AG04450 (cell line): ENCODE data around the gene NCOA6. TPM values are rescaled to one million over a fixed set of nuclear protein-coding genes. Genes with fewer than 3 reads are reported as not detected.
"Not testable (repeated sequence)": the region's sequence is repeated elsewhere in the genome, so short reads cannot be mapped to it uniquely, and the experiment has no call there.

Experiments
- CTCF ChIA-PET: fragments of 300-600, 350-600 bp; formaldehyde crosslinking; extraction: SDS; loops from one replicate; lab custom pipeline; 2022; ENCODE audit warnings: antibody characterized with exemption, inconsistent platforms; lab: Charles Lee
- POLR2A ChIA-PET: fragments of 350-600 bp; formaldehyde crosslinking; extraction: SDS; loops from one replicate; lab custom pipeline; 2021; ENCODE audit warnings: antibody characterized with exemption, inconsistent platforms; lab: Yijun Ruan, JAX
- DNase-seq: peaks from one replicate; pipeline ENCODE4 v3.0.0-alpha.2; 2011; ENCODE audit warnings: low read depth, low spot score
- H3K27ac ChIP-seq: one replicate; pipeline ENCODE4 v1.5.1; 2012; ENCODE audit warnings: low read depth, low read length, control low read depth
- H3K27me3 ChIP-seq: one replicate; pipeline ENCODE4 v1.6.0; 2012; ENCODE audit warnings: low read length; ENCODE audit not compliant: control insufficient read depth, insufficient read depth
- H3K4me3 ChIP-seq: 2 replicates; pipeline ENCODE4 v1.5.1; 2011; ENCODE audit warnings: mild to moderate bottlenecking, low read depth, low read length, control low read depth
- H3K9me3 ChIP-seq: 2 replicates; pipeline ENCODE4 v1.5.1; 2012; ENCODE audit warnings: low read length; ENCODE audit not compliant: control insufficient read depth, insufficient read depth
- polyA plus RNA-seq: library from polyadenylated mRNA; depleted of rRNA; stranded (reverse); fragments of >200 nt; gene quantifications from 2 replicates; pipeline ENCODE4 v1.2.3, GENCODE V29; 2011
- TF ChIP-seq, protein P1 (sequence below): IDR thresholded peaks from 2 replicates; pipeline ENCODE4 v1.5.1; 2011; ENCODE audit warnings: low read depth, low read length, control low read depth, inconsistent platforms

NCOA6 gene
- polyA plus RNA-seq, 1 experiment, result 15.5 TPM

DNA sequence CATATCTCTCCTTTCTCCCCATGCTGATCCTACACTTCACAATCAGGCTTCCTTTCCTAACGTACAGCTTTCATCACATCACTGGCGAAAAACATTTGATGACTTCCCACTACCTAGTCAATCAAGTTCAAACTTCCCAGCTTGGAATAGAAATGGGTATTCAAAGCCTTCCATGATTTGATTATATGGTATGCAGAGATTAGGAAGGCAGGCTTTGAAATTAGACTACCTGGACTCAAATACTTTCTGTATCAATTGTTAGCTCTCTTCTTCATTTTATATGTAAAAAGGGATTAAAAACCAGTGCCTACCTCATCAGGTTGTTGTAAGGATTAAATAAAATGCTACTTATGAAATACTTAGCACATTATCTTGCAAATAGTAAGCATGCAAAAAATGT, 7.7 kb downstream of the NCOA6 start:
- ChIA-PET CTCF (no interaction called here), POLR2A (no interaction called here)
- no peaks in the 10 kb centered on the region for H3K27me3 ChIP-seq
- no peak overlapping the region for H3K27ac ChIP-seq
- TF ChIP-seq, protein P1, sequence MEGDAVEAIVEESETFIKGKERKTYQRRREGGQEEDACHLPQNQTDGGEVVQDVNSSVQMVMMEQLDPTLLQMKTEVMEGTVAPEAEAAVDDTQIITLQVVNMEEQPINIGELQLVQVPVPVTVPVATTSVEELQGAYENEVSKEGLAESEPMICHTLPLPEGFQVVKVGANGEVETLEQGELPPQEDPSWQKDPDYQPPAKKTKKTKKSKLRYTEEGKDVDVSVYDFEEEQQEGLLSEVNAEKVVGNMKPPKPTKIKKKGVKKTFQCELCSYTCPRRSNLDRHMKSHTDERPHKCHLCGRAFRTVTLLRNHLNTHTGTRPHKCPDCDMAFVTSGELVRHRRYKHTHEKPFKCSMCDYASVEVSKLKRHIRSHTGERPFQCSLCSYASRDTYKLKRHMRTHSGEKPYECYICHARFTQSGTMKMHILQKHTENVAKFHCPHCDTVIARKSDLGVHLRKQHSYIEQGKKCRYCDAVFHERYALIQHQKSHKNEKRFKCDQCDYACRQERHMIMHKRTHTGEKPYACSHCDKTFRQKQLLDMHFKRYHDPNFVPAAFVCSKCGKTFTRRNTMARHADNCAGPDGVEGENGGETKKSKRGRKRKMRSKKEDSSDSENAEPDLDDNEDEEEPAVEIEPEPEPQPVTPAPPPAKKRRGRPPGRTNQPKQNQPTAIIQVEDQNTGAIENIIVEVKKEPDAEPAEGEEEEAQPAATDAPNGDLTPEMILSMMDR, result no peak
- H3K4me3 ChIP-seq, result no peak overlapping the region
- no peak for DNase-seq
- no peaks in the 10 kb centered on the region for H3K9me3 ChIP-seq

DNA sequence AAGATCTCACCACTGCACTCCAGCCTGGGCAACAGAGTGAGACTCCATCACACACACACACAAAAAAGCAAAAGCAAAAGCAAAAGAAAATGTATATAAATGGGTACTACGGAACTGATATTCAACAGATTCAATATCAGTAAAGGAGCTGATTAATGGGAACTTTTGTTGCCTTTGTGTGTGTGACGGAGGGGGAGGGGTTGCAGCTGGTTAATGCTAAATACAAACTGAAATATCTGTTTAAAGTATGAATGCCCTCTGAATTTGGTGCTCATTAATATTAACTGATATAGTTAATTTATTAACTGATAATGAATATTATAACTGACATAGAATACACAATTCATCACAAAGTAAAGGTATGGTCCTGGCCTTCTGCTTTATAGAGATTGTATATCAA, 8.4 kb downstream of the NCOA6 start:
- POLR2A ChIA-PET, result interaction anchor here (0.6 kb wide), 1 partner anchor 348 kb away, joined by 8 read pairs; no protein-coding TSS in a partner anchor
- no peak for DNase-seq
- CTCF ChIA-PET, result no interaction called here
- TF ChIP-seq, protein P1, result no peak
- H3K9me3 ChIP-seq, result no peaks in the 10 kb centered on the region
- H3K27ac ChIP-seq, result no peak overlapping the region
- H3K27me3 ChIP-seq, result no peaks in the 10 kb centered on the region
- no peak overlapping the region for H3K4me3 ChIP-seq

DNA sequence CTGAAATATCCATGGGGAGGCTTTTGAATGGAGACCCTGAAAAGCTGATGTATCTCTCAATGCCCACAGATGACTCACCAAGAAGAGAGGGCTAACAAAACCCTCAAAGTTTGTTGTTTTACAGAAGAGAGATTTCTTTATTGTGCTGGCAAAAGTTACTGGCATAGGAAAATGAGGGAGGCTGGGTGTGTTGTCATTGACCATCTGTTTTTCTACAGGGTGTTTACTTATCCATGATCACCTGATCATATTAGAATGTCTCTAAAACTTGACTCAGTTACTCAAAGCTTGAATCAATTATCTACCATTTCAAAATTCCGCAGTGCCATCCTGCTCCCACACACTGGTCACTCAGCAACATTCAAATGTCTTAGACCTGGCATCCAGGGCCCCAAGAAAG, 9.8 kb downstream of the NCOA6 start:
- POLR2A ChIA-PET, result no interaction called here
- H3K4me3 ChIP-seq, result no peak overlapping the region
- H3K27me3 ChIP-seq, result no peaks in the 10 kb centered on the region
- DNase-seq, result no peak
- CTCF ChIA-PET, result no interaction called here
- TF ChIP-seq, protein P1, result no peak
- H3K27ac ChIP-seq, result no peak overlapping the region
- H3K9me3 ChIP-seq, result no peaks in the 10 kb centered on the region

DNA sequence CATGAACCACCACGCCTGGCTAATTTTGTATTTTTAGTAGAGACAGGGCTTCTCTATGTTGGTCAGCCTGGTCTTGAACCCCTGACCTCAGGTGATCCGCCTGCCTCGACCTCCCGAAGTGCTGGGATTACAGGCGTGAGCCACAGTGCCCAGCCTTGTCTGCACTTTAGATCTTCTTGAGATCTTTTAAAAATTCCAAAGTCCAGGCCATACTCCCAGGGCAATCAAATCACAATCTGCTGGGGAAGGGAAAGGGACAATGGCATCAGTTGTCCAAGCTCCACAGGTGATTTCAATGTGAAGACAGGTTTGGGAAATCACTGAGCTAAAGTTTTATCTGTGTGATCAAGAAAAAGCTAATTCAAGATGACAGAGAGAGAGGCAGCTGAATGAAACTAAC, 16.9 kb downstream of the NCOA6 start:
- TF ChIP-seq, protein P1, result no peak
- Histone ChIP-seq H3K9me3 (no peaks in the 10 kb centered on the region), H3K27ac (no peak overlapping the region), H3K27me3 (no peaks in the 10 kb centered on the region), H3K4me3 (no peak overlapping the region)
- no peak for DNase-seq
- ChIA-PET POLR2A (no interaction called here), CTCF (interaction anchor here (1.1 kb wide), 1 partner anchor 18 kb away, joined by 5 read pairs; no protein-coding TSS in a partner anchor)

DNA sequence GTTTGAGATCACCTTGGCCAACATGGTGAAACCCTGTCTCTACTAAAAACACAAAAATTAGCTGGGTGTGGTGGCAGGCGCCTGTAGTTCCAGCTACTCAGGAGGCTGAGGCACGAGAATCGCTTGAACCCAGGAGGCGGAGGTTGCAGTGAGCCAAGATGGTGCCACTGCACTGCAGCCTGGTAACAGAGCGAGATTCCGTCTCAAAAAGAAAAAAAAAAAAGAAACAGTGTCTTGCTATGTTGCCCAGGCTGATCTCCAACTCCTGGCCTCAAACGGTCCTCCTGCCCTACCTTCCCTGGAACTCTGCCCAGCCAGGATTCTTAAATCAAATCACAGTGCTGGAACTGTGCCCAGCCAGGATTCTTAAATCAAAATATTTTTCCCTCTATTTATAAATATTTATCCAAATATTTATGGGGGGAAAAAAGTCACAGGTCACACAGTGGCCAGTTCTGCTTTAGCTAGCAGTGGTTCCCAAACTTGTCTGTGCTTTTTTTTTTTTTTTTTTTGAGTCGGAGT, 17.4 kb downstream of the NCOA6 start:
- H3K9me3 ChIP-seq, POLR2A ChIA-PET, H3K27me3 ChIP-seq, H3K27ac ChIP-seq, H3K4me3 ChIP-seq, DNase-seq: not testable (repeated sequence)
- CTCF ChIA-PET, result interaction anchor here (1.1 kb wide), 1 partner anchor 18 kb away, joined by 5 read pairs; no protein-coding TSS in a partner anchor
